CD4-positive, alpha-beta T cell treated with Interleukin-15 for 1 hour (primary cell): Measurements from ENCODE around the gene CCDC117.
A peak's percentile ranks its signal among the peaks of the same experiment; 100 is the strongest.

Experiments
- DNase-seq: peaks from one replicate; pipeline ENCODE4 v3.0.0-alpha.2; 2020

Gene CCDC117

GRCh38 chr22:28771195-28771791 lies 1.2 kb upstream of the CCDC117 start:
- no peak for DNase-seq

- DNase-seq, result no peak
Observed at GRCh38 chr22:28773461-28773867, 969 bp downstream of the CCDC117 start.

- no peak for DNase-seq
Observed at GRCh38 chr22:28774378-28774777, 1.9 kb downstream of the CCDC117 start.

DNA sequence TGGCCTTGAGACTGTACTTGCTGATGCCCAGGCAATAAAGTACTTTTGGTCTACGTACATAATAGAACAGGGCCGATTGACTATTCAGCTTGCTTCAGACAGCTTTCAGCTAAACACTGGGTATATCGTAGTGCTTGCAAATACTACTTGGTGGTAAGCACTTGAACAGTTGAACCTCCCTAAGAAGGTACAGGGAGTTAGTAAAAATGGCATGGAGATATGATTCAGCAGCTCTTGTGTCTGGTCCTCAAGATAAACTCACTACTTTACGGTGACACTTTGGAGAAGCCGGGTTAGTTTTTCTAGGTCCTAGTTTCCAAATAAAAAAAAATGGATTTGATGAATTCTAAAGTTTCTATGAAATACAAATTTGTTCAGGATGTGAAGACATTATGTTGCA lies 7.3 kb downstream of the CCDC117 start:
- DNase-seq, result no peak

GRCh38 chr22:28780296-28780695 lies 7.8 kb downstream of the CCDC117 start:
- no peak for DNase-seq

GRCh38 chr22:28783786-28784671 lies 11.5 kb downstream of the CCDC117 start:
- DNase-seq, result no peak

- no peak for DNase-seq
Observed at GRCh38 chr22:28788601-28789000, 16.1 kb downstream of the CCDC117 start.

DNA sequence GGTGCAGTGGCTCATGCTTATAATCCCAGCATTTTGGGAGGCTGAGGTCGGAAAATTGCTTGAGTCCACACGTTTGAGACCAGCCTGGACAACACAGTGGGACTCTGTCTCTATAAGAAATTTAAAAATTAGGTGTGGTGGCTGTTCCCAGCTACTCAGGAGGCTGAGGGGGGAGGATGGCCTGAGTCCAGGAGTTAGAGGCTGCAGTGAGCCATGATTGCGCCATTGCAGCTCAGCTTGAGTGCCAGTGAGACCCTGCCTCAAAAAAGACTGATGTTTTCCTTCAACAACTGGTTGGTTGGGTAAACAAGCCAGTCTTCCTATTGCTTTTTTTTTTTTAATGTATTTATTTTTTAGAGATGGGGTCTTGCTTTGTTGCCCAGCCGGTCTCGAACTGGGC lies 18.6 kb downstream of the CCDC117 start:
- DNase-seq, result no peak

DNA sequence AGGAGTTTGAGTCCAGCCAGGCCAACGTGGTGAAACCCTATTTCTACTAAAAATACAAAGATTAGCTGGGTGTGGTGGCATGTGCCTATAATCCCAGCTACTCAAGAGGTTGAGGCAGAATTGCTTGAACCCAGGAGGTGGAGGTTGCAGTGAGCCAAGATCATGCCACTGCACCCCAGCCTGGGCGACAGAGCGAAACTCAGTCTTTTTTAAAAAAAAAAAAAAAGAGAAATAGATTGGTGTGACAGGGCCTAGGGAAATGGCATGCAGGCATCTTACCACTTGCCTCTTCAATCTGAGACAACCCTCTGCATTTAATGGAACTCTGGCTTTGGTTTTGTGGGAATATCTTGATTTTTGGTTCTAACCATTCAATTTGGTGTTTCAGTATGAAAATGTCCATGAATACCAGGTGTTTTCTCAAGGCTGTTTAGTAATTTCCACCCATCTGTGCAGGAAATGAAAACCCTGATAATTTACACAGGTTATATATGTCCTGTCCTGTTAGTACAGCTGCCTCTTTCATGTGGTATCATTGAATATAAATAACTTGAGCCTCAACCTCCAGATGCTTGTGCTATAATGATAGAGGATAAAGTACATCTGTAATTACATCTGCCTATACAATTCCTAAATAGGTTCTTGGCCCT lies 19.5 kb downstream of the CCDC117 start:
- DNase-seq, result no peak

DNA sequence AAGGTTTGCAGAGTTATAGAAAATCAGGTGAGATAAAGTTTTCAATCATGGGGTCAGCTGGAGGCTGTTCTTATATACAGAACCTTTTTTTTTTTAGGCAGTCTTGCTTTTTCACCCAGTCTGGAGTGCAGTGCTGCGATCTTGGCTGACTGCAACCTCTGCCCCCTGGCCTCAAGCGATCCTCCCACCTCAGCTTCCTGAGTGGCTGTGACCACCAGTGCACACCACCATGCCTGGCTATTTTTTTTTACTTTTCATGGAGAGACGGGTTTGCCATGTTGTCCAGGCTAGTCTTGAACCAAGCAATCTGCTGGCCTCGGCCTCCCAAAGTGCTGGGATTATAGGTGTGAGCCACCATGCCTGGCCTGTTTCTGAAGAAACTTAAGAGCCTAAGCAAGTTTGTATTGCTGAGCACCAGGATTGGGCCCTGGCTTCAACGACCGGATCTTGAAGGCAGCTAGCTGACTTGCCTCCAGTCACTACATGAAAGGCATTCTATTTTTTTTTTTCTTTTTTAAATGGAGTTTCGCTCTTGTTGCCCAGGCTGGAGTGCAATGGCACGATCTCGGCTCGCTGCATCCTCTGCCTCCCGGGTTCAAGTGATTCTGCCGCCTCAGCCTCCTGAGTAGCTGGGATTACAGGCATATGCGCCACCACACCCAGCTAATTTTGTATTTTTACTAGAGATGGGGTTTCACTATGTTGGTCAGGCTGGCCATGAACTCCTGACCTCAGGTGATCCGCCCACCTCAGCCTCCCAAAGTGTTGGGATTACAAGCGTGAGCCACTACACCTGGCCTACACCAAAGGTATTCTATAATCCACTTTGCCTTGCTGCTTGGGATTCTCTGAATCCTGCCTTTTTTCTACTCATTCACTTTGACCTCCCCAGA lies 20.2 kb downstream of the CCDC117 start:
- DNase-seq, result no peak

- DNase-seq, result no peak
Observed at GRCh38 chr22:28793976-28794584, 21.6 kb downstream of the CCDC117 start.

DNA sequence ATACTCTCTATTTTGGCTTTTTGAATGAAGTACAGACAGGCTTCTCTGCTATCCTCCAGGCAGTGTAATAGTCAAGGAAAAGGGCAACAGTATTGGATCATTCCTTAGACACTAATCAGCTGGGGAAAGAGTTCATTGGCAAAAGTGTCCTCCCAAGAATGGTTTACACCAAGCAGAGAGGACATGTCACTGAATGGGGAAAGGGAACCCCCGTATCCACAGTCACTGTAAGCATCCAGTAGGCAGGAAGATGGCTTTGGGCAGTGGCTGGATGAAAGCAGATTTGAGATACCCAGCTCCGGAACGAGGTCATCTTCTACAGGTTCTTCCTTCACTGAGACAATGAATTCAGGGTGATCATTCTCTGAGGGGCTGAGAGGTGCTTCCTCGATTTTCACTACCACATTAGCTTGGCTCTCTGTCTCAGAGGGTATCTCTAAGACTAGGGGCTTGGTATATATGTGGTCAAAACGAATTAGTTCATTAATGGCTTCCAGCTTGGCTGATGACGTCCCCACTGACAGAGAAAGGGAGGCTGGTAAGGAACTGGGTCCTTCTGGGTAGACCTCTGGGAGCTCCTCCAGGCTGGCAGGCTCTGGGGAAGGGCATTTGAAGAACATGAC lies 22.7 kb downstream of the CCDC117 start:
- no peak for DNase-seq

DNA sequence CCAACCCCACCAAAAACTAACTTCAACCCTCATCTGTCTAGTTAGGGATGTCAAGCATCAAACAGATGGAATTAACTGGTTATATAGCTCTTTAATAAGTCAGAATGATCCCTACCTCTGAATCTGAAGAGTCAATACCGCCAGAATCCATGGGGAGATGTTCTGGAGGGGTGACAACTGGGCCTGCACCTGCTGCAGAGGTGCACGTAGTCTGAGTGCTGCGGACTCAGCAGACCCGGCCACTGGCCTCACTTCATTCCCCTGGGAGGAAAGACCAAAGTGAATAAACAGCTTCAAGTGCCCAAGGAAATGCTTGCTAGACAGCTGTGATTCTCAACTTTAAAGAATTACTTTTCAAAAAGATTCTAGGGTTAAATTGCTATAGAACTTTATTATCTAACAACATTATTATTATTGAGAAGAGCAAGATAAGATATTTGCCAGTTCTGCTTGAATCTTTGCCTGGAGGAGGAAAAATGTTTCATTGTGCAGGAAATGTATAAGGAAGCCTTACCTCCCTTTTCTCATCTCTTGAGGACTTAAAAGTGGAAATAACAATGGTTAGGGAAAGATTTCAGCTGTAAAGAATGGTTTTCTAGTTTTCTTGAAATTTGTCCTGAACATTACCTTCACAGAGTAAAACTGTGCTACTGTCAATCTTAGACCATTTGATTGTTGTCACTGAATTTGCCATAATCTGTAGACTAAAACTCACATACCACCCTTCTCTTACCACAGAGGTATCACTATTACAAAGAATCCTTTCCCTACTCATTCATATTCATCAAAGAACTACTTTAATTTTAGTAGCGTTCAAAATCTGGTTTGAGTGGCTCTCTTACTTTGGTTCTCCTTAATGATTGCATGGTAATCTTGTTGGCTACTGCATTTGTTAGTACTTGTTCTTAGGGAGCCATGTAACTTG lies 23.7 kb downstream of the CCDC117 start:
- DNase-seq, result no peak

DNA sequence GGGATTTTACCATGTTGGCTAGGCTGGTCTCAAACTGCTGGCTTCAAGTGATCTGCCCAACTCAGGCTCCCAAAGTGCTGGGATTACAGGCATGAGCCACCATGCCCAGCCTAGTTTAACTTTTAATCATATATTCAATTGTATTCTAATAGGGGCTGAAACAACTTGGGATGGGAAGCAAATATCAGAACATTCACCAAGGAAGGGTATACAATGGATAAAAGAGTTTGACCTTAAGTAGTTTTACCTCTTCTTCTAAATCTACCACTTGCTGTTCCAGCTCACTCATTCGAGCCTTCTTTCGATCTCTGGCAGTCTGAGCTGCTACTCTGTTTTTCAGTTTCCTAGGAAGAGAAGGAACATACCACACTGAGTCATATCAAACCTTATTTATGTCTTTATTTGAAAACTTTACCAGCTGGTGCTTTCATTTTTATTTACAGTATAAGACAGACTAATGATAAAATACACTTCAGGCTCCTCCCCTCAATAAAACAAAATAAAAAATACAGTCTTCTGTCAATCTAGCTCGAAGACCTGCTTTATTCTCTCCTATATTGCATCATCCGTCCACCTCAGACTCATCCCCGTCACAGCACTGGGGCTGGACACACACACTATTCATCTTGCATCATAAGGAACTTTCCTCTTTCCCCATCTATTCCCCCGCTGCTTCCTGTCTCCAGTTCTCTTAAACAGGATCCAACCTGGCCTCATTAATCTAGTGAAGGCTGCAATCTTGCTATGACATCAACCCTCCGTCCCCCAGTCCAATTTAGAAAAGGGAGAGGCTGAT lies 26.5 kb downstream of the CCDC117 start:
- peak; percentile 78 for DNase-seq

- no peak for DNase-seq
Observed at GRCh38 chr22:28799606-28800307, 27.3 kb downstream of the CCDC117 start.

- DNase-seq, result peak; percentile 91
Observed at GRCh38 chr22:28800308-28801041, 28.0 kb downstream of the CCDC117 start, which contains the start of gene XBP1. Gene XBP1, minus strand, starts transcription at chr22:28800569.

- no peak for DNase-seq
Observed at GRCh38 chr22:28801845-28802594, 29.5 kb downstream of the CCDC117 start.
